HCT116 (cell line): ENCODE data around the gene KCNE1. TPM values are rescaled to one million over a fixed set of nuclear protein-coding genes. Genes with fewer than 3 reads are reported as not detected.

ENCODE experiments used
- ATAC-seq: fragments of 200-7000 bp; cut with Tn5 transposase; 2 replicates; pipeline ENCODE4 v1.9.1; 2020; ENCODE audit warnings: mild to moderate bottlenecking, moderate library complexity
- BruUV-seq: library from RNA; stranded (reverse); fragments of 400-500 nt; replicated peaks from 2 replicates; lab custom pipeline; 2021; lab: Mats Ljungman, UMichigan
- CTCF ChIA-PET: fragments of 300-600 bp; sonication (Branson Sonifier 250); formaldehyde crosslinking; loops from one replicate; lab custom pipeline; 2021; ENCODE audit warnings: antibody characterized with exemption; lab: Charles Lee
- POLR2A ChIA-PET: fragments of 300-600, 350-600 bp; sonication (Branson Sonifier 250); formaldehyde crosslinking; loops from one replicate; lab custom pipeline; 2021; ENCODE audit warnings: antibody characterized with exemption; lab: Charles Lee
- RAD21 ChIA-PET, 2 experiments: fragments of 300-600 bp; sonication (Branson Sonifier 250); formaldehyde crosslinking; loops; one replicate each; lab custom pipeline; 2023; ENCODE audit warnings: low total read pairs in 2 of 2; ENCODE audit not compliant: uncharacterized antibody in 2 of 2, unreplicated experiment in 2 of 2, low non-redundant PET in 1 of 2; lab: Charles Lee
- DNase-seq: peaks from one replicate; pipeline ENCODE4 v3.0.0-alpha.2; 2010; ENCODE audit warnings: low read depth, low spot score
- H2AFZ ChIP-seq: fragments of 200-600 bp; shearing (Covaris generic), sonication (generic); 2 replicates; pipeline ENCODE4 v1.6.1; 2017; ENCODE audit warnings: low read depth, mixed run types, mixed read lengths, antibody characterized with exemption, low read length; ENCODE audit not compliant: poor library complexity, severe bottlenecking
- H3K27ac ChIP-seq: 2 replicates; pipeline ENCODE4 v1.5.1; 2012; ENCODE audit warnings: low read depth, low read length
- H3K27me3 ChIP-seq: fragments of 200-600 bp; sonication (generic); 2 replicates; pipeline ENCODE4 v1.6.1; 2016; ENCODE audit warnings: mixed run types, low read length, mixed read lengths; ENCODE audit not compliant: insufficient read depth
- H3K36me3 ChIP-seq, 2 experiments: fragments of 200-500 bp in 1 of 2; fragments of 200-600 bp in 1 of 2; sonication (Bioruptor generic) in 1 of 2; sonication (generic) in 1 of 2; 2 replicates each; pipeline versions ENCODE4 v1.5.1 to v1.6.1; 2014 to 2016; ENCODE audit warnings: low read length in 2 of 2, inconsistent platforms in 1 of 2, mixed read lengths in 1 of 2, mixed run types in 1 of 2; ENCODE audit not compliant: insufficient read depth in 2 of 2, control insufficient read depth in 1 of 2
- H3K4me1 ChIP-seq, 2 experiments: fragments of 200-600 bp in 1 of 2; sonication (generic) in 1 of 2; 2 replicates each; pipeline versions ENCODE4 v1.5.1 to v1.6.1; 2012 to 2017; ENCODE audit warnings: low read length in 2 of 2, inconsistent platforms in 1 of 2, mild to moderate bottlenecking in 1 of 2, mixed read lengths in 1 of 2, mixed run types in 1 of 2, moderate library complexity in 1 of 2; ENCODE audit not compliant: insufficient read depth in 2 of 2, control insufficient read depth in 1 of 2
- H3K4me2 ChIP-seq: fragments of 200-600 bp; sonication (generic); 2 replicates; pipeline ENCODE4 v1.6.1; 2017; ENCODE audit warnings: mixed run types, low read length, mixed read lengths
- H3K4me3 ChIP-seq, 2 experiments: fragments of 200-600 bp in 1 of 2; sonication (generic) in 1 of 2; replicated peaks in 1 of 2; 2 replicates each; pipeline ENCODE4 v1.5.1; 2011 to 2016; ENCODE audit warnings: low read length in 2 of 2, control low read depth in 1 of 2, low read depth in 1 of 2, mild to moderate bottlenecking in 1 of 2, mixed read lengths in 1 of 2, mixed run types in 1 of 2
- H3K79me2 ChIP-seq: fragments of 200-600 bp; sonication (generic); 2 replicates; pipeline ENCODE4 v1.6.1; 2017; ENCODE audit warnings: mild to moderate bottlenecking, mixed run types, low read length, moderate library complexity, mixed read lengths; ENCODE audit not compliant: insufficient read depth
- H3K9ac ChIP-seq: fragments of 200-600 bp; sonication (generic); 2 replicates; pipeline ENCODE4 v1.6.1; 2016; ENCODE audit warnings: low read length, mixed read lengths
- H3K9me2 ChIP-seq: fragments of 200-600 bp; sonication (generic), shearing (Covaris generic); 2 replicates; pipeline ENCODE4 v1.6.1; 2017; ENCODE audit warnings: mixed run types, mild to moderate bottlenecking, moderate library complexity; ENCODE audit not compliant: insufficient read depth
- H3K9me3 ChIP-seq, 2 experiments: fragments of 200-500 bp in 1 of 2; fragments of 200-600 bp in 1 of 2; sonication (Bioruptor generic) in 1 of 2; sonication (generic) in 1 of 2; 2 replicates each; pipeline ENCODE4 v1.6.1; 2014 to 2017; ENCODE audit warnings: low read length in 2 of 2, mixed read lengths in 2 of 2, inconsistent platforms in 1 of 2, low read depth in 1 of 2, mild to moderate bottlenecking in 1 of 2, mixed run types in 1 of 2, moderate library complexity in 1 of 2; ENCODE audit not compliant: control insufficient read depth in 1 of 2, insufficient read depth in 1 of 2
- H4K20me1 ChIP-seq: fragments of 200-600 bp; sonication (generic), shearing (Covaris generic); 2 replicates; pipeline ENCODE4 v1.6.1; 2017; ENCODE audit warnings: mixed run types, mild to moderate bottlenecking, moderate library complexity; ENCODE audit not compliant: insufficient read depth
- EZH2 ChIP-seq: fragments of 200-600 bp; sonication (generic); IDR thresholded peaks from 2 replicates; pipeline ENCODE4 v1.6.1; 2017; ENCODE audit warnings: antibody characterized with exemption, mixed run types
- POLR2A ChIP-seq: IDR thresholded peaks from 2 replicates; pipeline ENCODE4 v1.7.0; 2011; ENCODE audit warnings: borderline replicate concordance; ENCODE audit not compliant: insufficient read depth, insufficient read length; ENCODE audit errors: extremely low read depth
- YY1 ChIP-seq: IDR thresholded peaks from 2 replicates; pipeline ENCODE4 v1.6.1; 2011; ENCODE audit warnings: low read length, low read depth, moderate library complexity, mild to moderate bottlenecking; ENCODE audit not compliant: insufficient replicate concordance; ENCODE audit errors: extremely low read depth
- ZFX ChIP-seq: fragments of 450-650 bp; IDR thresholded peaks from 2 replicates; pipeline ENCODE4 v1.6.1; 2017
- ZNF274 ChIP-seq: fragments of 200-500 bp; sonication (Bioruptor generic); IDR thresholded peaks from 2 replicates; pipeline ENCODE4 v1.6.1; 2014; ENCODE audit warnings: mild to moderate bottlenecking, low read depth, low read length, inconsistent platforms
- intact Hi-C: fragments of 100-400 bp; cut with micrococcal nuclease; formaldehyde crosslinking; loops from 2 replicates; pipeline ENCODE4 v1.10.0; 2022
- total RNA-seq: library from RNA; stranded (reverse); gene quantifications from one replicate; pipeline ENCODE4 v1.2.1, GENCODE V29; 2021; ENCODE audit not compliant: unreplicated experiment

KCNE1 gene
- total RNA-seq, 1 experiment from 2014 or later, result not detected

DNA sequence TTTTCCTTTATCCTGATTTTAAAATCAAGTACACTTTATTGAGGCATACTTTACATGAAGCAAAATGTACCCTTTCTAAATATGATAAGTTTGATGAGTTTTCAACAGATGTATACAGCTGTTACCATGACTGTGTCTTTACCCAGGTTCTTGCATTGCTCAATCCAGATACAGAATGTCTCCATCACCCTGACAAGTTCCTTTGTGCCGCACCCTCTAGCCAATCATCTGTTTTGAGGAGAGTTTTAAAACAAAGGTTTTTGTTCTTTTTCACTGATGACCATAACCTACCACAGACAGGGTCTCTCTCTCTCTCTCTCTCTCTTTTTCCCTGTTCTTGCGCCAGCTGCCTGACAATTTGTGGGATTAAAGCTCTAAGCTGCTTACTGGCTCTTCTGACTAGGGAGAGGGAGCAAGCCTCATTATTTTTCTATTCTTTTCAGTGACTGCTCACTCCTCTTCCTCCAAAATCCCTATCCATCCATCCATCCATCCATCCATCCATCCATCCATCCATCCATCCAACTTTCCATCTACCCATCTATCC, 1.2 kb upstream of the KCNE1 start:
- Histone ChIP-seq H3K9me2 (no peaks in the 10 kb centered on the region), H3K4me2 (no peak overlapping the region), H3K4me3 (no peak overlapping the region), H3K36me3 (no peaks in the 10 kb centered on the region), H3K27ac (no peak overlapping the region), H3K4me1 (no peaks in the 10 kb centered on the region; a peak in 1 of 4 replicates), H3K79me2 (no peaks in the 10 kb centered on the region), H3K9me3 (no peaks in the 10 kb centered on the region), H3K9ac (no peak overlapping the region), H2AFZ (no peak overlapping the region), H3K27me3 (no peaks in the 10 kb centered on the region), H4K20me1 (no peaks in the 10 kb centered on the region)
- DNase-seq (no peak), ATAC-seq (no peak)
- TF ChIP-seq POLR2A (no peak), ZNF274 (no peak), YY1 (no peak), ZFX (no peak)
- intact Hi-C loops, result no loop called here
- BruUV-seq, result no TSS peak
- ChIA-PET POLR2A (no interaction called here), CTCF (no interaction called here), RAD21 (no interaction called here)

DNA sequence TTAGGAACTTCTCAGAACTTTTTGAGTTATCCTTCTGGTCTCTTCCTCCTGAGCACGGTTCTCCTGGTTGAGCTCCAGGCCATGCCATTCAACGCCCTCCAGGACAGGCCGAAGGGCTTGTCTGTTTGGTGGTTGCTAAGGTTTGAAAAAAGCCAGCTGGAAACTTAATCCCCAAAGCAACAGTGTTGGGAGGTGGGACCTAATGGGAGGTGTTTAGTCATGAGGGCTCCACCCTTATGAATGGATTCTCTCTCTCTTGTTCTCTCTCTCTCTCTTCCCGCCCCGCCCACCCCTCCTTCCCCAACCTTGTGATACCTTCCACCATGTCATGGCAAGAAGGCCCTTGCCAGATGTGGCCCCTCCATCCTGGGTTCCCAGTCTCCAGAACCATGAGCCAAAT, 829 bp downstream of the KCNE1 start:
- POLR2A ChIA-PET, result no interaction called here
- BruUV-seq, result no TSS peak
- CTCF ChIA-PET, result interaction anchor here (1.1 to 1.6 kb wide), 10 partner anchors 9 to 120 kb away, joined by 3 to 23 read pairs (median 4); no protein-coding TSS in a partner anchor
- Histone ChIP-seq H3K27ac (no peak overlapping the region), H3K9me3 (no peaks in the 10 kb centered on the region), H3K9me2 (no peaks in the 10 kb centered on the region), H3K9ac (no peak overlapping the region), H3K4me2 (no peak overlapping the region), H3K36me3 (no peaks in the 10 kb centered on the region), H2AFZ (no peak overlapping the region), H3K4me3 (no peak overlapping the region), H3K79me2 (no peaks in the 10 kb centered on the region), H3K27me3 (no peaks in the 10 kb centered on the region), H3K4me1 (no peaks in the 10 kb centered on the region; a peak in 1 of 4 replicates), H4K20me1 (no peaks in the 10 kb centered on the region)
- intact Hi-C loops, result no loop called here
- RAD21 ChIA-PET, result interaction anchor here in 1 of 2 experiments (1.5 kb wide), 1 partner anchor 120 kb away, joined by 3 read pairs; no protein-coding TSS in a partner anchor
- TF ChIP-seq EZH2, result no peak
- DNase-seq (no peak), ATAC-seq (no peak)
